Astrocyte of the cerebellum (primary cell): Measurements from ENCODE around the gene VMP1.

Source experiments
- DNase-seq: peaks from one replicate; pipeline ENCODE4 v3.0.0-alpha.2; 2011; ENCODE audit warnings: low read depth
- H3K4me3 ChIP-seq: 2 replicates; pipeline ENCODE4 v1.5.1; 2011; ENCODE audit warnings: mild to moderate bottlenecking, low read depth, low read length, moderate library complexity
- CTCF ChIP-seq: IDR thresholded peaks from 2 replicates; pipeline ENCODE4 v1.5.1; 2012; ENCODE audit warnings: low read length, low read depth, moderate library complexity, mild to moderate bottlenecking; ENCODE audit errors: missing control alignments
- in situ Hi-C: cut with HindIII; loops from 2 replicates; pipeline ENCODE4 v1.10.0; 2017; ENCODE audit warnings: low sequenced_read_pairs

The VMP1 gene

GRCh38 chr17:59688496-59688895, 19.0 kb upstream of the VMP1 start:
- in situ Hi-C loops: no loop called here
- no peak for TF ChIP-seq CTCF
- no peak for DNase-seq
- H3K4me3 ChIP-seq: no peak overlapping the region

GRCh38 chr17:59693582-59693981, 13.9 kb upstream of the VMP1 start:
- in situ Hi-C loops: no loop called here
- no peak overlapping the region for H3K4me3 ChIP-seq
- TF ChIP-seq CTCF: no peak
- DNase-seq: no peak

GRCh38 chr17:59694344-59694743, 13.1 kb upstream of the VMP1 start:
- H3K4me3 ChIP-seq: no peak overlapping the region
- DNase-seq: no peak
- no peak for TF ChIP-seq CTCF
- in situ Hi-C loops: no loop called here

GRCh38 chr17:59695945-59696681, 11.3 kb upstream of the VMP1 start:
- no peak for TF ChIP-seq CTCF
- DNase-seq: no peak
- no peak overlapping the region for H3K4me3 ChIP-seq
- in situ Hi-C loops: no loop called here

- no peak for DNase-seq
- TF ChIP-seq CTCF: no peak
- in situ Hi-C loops: no loop called here
- H3K4me3 ChIP-seq: no peak overlapping the region
Observed at GRCh38 chr17:59696682-59697277, 10.7 kb upstream of the VMP1 start.

- in situ Hi-C loops: no loop called here
- no peak for DNase-seq
- no peak for TF ChIP-seq CTCF
- H3K4me3 ChIP-seq: no peak overlapping the region
Observed at GRCh38 chr17:59698143-59698542, 9.3 kb upstream of the VMP1 start.
